CD4-positive, alpha-beta T cell treated with Interleukin-17A for 1 hour (primary cell): Measurements from ENCODE around the gene IRX4.

Experiments
- DNase-seq: peaks from one replicate; pipeline ENCODE4 v3.0.0-alpha.2; 2020

IRX4 gene

DNA sequence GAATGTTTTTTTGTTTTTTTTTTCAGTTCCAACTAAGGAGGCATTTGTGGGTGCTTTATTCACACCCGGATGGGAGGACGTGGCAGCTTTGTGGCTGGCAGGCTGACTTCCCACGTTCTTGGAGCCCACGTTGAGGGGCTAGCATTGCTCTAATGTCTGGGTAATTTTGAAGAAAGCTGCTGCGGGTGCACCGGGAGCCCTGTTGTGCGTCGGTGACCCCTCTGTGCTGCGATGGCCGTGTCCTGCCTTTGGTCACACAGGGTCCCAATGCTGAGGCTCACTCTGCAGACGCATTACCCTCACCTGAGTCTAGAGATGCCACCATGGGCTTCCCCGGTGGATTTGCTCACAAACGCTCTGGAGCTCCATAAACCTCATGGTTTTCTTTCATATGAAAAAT, 47.3 kb downstream of the IRX4 start:
- no peak for DNase-seq

- no peak for DNase-seq
Measured at GRCh38 chr5:1834721-1835429, 47.9 kb downstream of the IRX4 start.

DNA sequence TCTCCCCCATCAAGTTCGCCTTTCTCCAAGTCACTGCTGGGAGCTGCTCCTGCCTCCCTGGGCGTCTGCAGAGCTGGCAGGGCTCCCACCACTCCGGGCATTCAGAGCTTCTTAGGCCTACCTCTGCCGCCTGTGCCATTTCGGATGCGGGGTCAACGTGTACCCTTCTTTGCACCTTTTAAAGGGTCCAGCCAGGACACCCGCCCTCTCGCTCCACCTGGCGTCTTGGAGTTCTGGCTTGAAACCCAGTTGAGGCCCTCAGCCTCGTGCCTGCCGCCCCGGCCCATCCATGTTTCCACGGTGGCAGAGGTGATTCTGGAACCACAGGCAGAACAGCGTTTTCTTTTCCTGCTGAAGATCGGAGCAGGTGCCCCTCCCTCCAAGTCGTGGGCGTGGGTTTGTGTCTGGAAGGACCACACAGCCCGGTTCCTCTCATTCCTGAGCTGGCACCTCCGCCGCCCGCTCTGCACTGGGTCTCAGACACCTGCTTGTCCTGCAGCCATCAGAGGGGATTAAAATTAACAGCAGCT, 48.6 kb downstream of the IRX4 start:
- no peak for DNase-seq

- DNase-seq, result no peak
Measured at GRCh38 chr5:1833264-1834021, 49.3 kb downstream of the IRX4 start.

DNA sequence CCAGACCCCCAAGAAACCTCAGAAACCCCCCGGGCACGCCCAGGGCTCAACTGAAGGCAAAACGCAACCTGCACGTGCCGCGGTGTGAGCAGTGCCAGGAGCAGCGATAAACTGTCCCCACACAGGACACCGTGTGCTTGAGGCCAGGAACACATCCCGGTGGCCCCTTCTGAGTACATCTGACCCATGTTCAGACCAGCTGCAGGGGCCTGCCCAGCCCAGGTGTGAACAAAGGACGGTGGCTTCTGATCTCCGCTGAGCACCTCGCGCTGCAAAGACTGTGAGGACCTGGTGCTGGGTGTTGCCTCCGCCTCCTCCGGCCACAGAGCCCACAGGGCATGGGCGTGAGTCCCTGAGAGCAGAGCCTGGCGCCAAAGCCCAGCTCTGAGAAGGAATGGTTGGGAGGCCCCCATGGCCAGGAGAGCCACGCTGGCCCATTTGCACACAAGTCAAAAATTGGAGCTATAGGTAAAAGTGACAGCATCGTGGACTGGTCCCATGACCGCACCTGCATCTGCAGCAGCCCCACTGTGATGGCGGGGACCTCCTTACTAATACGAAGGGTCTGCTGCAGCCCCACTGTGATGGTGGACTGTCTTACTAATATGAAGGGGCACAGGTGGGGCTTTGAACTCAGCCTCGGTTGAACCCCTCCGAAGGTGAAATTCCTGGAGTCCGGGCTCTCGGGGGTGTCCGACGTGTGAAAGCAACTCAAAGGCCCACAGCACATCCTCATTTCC, 50.0 kb downstream of the IRX4 start:
- DNase-seq, result no peak

- DNase-seq, result no peak
Measured at GRCh38 chr5:1831677-1832313, 50.9 kb downstream of the IRX4 start.

- DNase-seq, result no peak
Measured at GRCh38 chr5:1831257-1831656, 51.5 kb downstream of the IRX4 start.

- DNase-seq, result no peak
Measured at GRCh38 chr5:1830571-1831228, 52.0 kb downstream of the IRX4 start.

GRCh38 chr5:1827886-1828397, 54.8 kb downstream of the IRX4 start:
- peak; percentile 9 for DNase-seq
